ENCODE results near the gene ZNF407. TPM values are rescaled to one million over a fixed set of nuclear protein-coding genes. Genes with fewer than 3 reads are reported as not detected.

Gene ZNF407
- total and polyA plus RNA-seq, 2 of the 13 experiments (the other 11 are each of a cell fraction or from before 2014, with no cell fraction given), result 2.3 to 8.7 TPM

DNA sequence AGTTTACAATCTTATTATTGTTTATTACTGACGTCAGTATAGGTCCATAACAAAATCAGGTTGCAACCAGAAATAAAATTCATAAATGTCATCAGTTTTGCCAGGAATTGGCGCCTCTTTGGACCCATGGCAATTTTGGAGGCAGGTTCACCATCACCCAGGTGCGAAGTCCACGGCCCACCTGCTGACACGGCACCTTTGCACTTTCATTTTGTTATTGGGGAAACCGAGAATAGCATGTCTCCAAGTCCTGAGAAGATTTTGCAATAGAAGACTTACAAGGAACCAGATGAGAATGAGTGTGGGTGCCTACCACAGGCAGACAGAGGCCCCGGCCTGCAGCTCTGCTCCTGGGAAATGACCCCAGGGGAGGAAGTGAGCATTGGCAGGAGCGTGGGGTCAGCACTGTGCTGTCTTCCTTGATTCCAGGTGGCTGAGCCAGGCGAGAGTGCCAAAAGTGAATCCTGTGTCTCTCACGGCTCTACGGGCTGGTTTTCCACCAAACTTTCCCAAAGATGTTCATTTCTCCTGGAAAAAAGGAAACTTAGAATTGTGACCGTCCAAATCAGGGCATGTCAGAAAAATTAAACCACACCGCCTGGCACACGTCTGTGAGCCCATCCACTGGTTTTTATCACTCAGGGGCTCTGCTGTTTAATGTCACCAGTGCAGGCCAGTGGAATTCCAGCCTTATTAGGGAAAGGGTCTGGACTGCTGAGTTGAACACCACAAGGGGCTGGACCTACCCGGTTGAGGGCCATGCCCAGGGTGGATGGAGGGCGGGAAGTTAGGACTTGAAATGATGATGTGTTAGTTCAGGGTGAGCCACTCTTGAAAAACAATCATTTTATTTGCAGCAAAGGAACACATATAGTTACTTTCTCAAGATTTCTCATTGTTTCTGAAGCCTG, 514.8 kb downstream of the ZNF407 start:
- Histone ChIP-seq H2AFZ (ENCODE audit: low read length) (no peak overlapping the region), H3K9me3 (ENCODE audit: low read length) (no peaks in the 10 kb centered on the region), H3K27me3 (ENCODE audit: control insufficient read depth in 1 of 2, insufficient read depth in 2 of 2, low read length in 2 of 2) (peaks cover 3 to 85% of the 10 kb centered on the region in 2 experiments; a peak in 4 of 5 replicates), H3K36me3 (replicated peaks in 1 of 2; ENCODE audit: control insufficient read depth in 1 of 2, insufficient read depth in 2 of 2, low read length in 2 of 2) (no peaks in the 10 kb centered on the region), H3K79me2 (ENCODE audit: insufficient read depth, low read length) (no peaks in the 10 kb centered on the region), H3K4me3 (replicated peaks in 1 of 3; ENCODE audit: insufficient read depth in 1 of 3, low read depth in 2 of 3, low read length in 3 of 3) (no peak overlapping the region), H3K4me1 (ENCODE audit: insufficient read depth, low read length) (no peaks in the 10 kb centered on the region), H3K9ac (ENCODE audit: insufficient read depth, low read depth, low read length) (no peak overlapping the region), H3K4me2 (ENCODE audit: low read depth, low read length) (no peak overlapping the region), H3K27ac (ENCODE audit: extremely low read length, insufficient read depth, low read length) (no peak overlapping the region), H4K20me1 (ENCODE audit: insufficient read depth, low read length) (no peaks in the 10 kb centered on the region)
- BruUV-seq (replicated peaks), result no TSS peak
- TF ChIP-seq ZNF331 (CRISPR knock-in tag; IDR thresholded peaks at IDR 0.05) (no peak), NR2F2 (IDR thresholded peaks at IDR 0.05; ENCODE audit: borderline replicate concordance, low read depth) (no peak), BRCA1 (CRISPR knock-in tag; IDR thresholded peaks at IDR 0.05) (no peak), ZNF138 (CRISPR knock-in tag; IDR thresholded peaks at IDR 0.05; ENCODE audit: low read depth) (no peak), ZFP82 (CRISPR knock-in tag; IDR thresholded peaks at IDR 0.05; ENCODE audit: borderline replicate concordance) (no peak), ZNF607 (CRISPR knock-in tag; IDR thresholded peaks at IDR 0.05; ENCODE audit: borderline replicate concordance) (no peak), ZNF788 (CRISPR knock-in tag; IDR thresholded peaks at IDR 0.05; ENCODE audit: borderline replicate concordance) (no peak), NFKBIZ (CRISPR knock-in tag; IDR thresholded peaks at IDR 0.05) (no peak), ZNF350 (CRISPR knock-in tag; IDR thresholded peaks at IDR 0.05; ENCODE audit: borderline replicate concordance, low read depth) (no peak)
- TF ChIP-seq, protein P1, sequence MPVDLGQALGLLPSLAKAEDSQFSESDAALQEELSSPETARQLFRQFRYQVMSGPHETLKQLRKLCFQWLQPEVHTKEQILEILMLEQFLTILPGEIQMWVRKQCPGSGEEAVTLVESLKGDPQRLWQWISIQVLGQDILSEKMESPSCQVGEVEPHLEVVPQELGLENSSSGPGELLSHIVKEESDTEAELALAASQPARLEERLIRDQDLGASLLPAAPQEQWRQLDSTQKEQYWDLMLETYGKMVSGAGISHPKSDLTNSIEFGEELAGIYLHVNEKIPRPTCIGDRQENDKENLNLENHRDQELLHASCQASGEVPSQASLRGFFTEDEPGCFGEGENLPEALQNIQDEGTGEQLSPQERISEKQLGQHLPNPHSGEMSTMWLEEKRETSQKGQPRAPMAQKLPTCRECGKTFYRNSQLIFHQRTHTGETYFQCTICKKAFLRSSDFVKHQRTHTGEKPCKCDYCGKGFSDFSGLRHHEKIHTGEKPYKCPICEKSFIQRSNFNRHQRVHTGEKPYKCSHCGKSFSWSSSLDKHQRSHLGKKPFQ (CRISPR knock-in tag; IDR thresholded peaks at IDR 0.05; ENCODE audit: insufficient replicate concordance), result no peak
- TF ChIP-seq, protein P2, sequence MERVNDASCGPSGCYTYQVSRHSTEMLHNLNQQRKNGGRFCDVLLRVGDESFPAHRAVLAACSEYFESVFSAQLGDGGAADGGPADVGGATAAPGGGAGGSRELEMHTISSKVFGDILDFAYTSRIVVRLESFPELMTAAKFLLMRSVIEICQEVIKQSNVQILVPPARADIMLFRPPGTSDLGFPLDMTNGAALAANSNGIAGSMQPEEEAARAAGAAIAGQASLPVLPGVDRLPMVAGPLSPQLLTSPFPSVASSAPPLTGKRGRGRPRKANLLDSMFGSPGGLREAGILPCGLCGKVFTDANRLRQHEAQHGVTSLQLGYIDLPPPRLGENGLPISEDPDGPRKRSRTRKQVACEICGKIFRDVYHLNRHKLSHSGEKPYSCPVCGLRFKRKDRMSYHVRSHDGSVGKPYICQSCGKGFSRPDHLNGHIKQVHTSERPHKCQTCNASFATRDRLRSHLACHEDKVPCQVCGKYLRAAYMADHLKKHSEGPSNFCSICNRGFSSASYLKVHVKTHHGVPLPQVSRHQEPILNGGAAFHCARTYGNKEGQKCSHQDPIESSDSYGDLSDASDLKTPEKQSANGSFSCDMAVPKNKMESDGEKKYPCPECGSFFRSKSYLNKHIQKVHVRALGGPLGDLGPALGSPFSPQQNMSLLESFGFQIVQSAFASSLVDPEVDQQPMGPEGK (CRISPR knock-in tag; IDR thresholded peaks at IDR 0.05), result no peak
- TF ChIP-seq, protein P3, sequence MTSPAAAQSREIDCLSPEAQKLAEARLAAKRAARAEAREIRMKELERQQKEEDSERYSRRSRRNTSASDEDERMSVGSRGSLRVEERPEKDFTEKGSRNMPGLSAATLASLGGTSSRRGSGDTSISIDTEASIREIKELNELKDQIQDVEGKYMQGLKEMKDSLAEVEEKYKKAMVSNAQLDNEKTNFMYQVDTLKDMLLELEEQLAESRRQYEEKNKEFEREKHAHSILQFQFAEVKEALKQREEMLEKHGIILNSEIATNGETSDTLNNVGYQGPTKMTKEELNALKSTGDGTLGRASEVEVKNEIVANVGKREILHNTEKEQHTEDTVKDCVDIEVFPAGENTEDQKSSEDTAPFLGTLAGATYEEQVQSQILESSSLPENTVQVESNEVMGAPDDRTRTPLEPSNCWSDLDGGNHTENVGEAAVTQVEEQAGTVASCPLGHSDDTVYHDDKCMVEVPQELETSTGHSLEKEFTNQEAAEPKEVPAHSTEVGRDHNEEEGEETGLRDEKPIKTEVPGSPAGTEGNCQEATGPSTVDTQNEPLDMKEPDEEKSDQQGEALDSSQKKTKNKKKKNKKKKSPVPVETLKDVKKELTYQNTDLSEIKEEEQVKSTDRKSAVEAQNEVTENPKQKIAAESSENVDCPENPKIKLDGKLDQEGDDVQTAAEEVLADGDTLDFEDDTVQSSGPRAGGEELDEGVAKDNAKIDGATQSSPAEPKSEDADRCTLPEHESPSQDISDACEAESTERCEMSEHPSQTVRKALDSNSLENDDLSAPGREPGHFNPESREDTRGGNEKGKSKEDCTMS (CRISPR knock-in tag; conservative IDR thresholded peaks at IDR 0.05), result no peak
- TF ChIP-seq, protein P4, sequence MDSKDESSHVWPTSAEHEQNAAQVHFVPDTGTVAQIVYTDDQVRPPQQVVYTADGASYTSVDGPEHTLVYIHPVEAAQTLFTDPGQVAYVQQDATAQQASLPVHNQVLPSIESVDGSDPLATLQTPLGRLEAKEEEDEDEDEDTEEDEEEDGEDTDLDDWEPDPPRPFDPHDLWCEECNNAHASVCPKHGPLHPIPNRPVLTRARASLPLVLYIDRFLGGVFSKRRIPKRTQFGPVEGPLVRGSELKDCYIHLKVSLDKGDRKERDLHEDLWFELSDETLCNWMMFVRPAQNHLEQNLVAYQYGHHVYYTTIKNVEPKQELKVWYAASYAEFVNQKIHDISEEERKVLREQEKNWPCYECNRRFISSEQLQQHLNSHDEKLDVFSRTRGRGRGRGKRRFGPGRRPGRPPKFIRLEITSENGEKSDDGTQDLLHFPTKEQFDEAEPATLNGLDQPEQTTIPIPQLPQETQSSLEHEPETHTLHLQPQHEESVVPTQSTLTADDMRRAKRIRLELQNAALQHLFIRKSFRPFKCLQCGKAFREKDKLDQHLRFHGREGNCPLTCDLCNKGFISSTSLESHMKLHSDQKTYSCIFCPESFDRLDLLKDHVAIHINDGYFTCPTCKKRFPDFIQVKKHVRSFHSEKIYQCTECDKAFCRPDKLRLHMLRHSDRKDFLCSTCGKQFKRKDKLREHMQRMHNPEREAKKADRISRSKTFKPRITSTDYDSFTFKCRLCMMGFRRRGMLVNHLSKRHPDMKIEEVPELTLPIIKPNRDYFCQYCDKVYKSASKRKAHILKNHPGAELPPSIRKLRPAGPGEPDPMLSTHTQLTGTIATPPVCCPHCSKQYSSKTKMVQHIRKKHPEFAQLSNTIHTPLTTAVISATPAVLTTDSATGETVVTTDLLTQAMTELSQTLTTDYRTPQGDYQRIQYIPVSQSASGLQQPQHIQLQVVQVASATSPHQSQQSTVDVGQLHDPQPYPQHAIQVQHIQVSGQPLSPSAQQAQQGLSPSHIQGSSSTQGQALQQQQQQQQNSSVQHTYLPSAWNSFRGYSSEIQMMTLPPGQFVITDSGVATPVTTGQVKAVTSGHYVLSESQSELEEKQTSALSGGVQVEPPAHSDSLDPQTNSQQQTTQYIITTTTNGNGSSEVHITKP (CRISPR knock-in tag; IDR thresholded peaks at IDR 0.05; ENCODE audit: low read depth), result no peak
- FAIRE-seq, result no peak
- no peak for DNase-seq (ENCODE audit: low spot score)
- POLR2A ChIA-PET, result no interaction called here
- in situ Hi-C loops (cut with HindIII; ENCODE audit: extremely low pct_ligation_motif_present, low pct_unique_long_range_greater_than_20kb), result no loop called here
- intact Hi-C loops (cut with micrococcal nuclease; ENCODE audit: unreplicated experiment), result no loop called here
- ATAC-seq, result no peak
- CTCF ChIA-PET (ENCODE audit: low intra/inter-chr PET ratio, low total read pairs), result no interaction called here
- 26% methylated on average over 16 of the region's 16 CpGs for WGBS (ENCODE audit: low lambda C conversion rate)
